Liver (tissue), 3 donors: ENCODE results near the gene MGAT5.

ENCODE experiments used
- HNF4G ChIP-seq: IDR thresholded peaks from 2 replicates; pipeline ENCODE4 v1.6.1; 2016; ENCODE audit warnings: antibody characterized with exemption
- TF ChIP-seq, protein P1 (sequence below): fragments of 150-350 bp; IDR thresholded peaks from 2 replicates; pipeline ENCODE4 v1.5.1; 2017; ENCODE audit warnings: improper control_type of control experiment, low read depth, low read length; ENCODE audit not compliant: missing input control
- donor health status: healthy.
- donor health status: healthy.

GRCh38 chr2:134405611-134406081 lies 151.8 kb downstream of the MGAT5 start:
- TF ChIP-seq HNF4G = no peak
- TF ChIP-seq, protein P1, sequence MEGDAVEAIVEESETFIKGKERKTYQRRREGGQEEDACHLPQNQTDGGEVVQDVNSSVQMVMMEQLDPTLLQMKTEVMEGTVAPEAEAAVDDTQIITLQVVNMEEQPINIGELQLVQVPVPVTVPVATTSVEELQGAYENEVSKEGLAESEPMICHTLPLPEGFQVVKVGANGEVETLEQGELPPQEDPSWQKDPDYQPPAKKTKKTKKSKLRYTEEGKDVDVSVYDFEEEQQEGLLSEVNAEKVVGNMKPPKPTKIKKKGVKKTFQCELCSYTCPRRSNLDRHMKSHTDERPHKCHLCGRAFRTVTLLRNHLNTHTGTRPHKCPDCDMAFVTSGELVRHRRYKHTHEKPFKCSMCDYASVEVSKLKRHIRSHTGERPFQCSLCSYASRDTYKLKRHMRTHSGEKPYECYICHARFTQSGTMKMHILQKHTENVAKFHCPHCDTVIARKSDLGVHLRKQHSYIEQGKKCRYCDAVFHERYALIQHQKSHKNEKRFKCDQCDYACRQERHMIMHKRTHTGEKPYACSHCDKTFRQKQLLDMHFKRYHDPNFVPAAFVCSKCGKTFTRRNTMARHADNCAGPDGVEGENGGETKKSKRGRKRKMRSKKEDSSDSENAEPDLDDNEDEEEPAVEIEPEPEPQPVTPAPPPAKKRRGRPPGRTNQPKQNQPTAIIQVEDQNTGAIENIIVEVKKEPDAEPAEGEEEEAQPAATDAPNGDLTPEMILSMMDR = no peak
